Measurements from ENCODE around the gene ODF2. TPM values are rescaled to one million over a fixed set of nuclear protein-coding genes. Genes with fewer than 3 reads are reported as not detected.

ODF2 gene
- total RNA-seq, 1 donor from 2014 or later = 17.6 TPM

DNA sequence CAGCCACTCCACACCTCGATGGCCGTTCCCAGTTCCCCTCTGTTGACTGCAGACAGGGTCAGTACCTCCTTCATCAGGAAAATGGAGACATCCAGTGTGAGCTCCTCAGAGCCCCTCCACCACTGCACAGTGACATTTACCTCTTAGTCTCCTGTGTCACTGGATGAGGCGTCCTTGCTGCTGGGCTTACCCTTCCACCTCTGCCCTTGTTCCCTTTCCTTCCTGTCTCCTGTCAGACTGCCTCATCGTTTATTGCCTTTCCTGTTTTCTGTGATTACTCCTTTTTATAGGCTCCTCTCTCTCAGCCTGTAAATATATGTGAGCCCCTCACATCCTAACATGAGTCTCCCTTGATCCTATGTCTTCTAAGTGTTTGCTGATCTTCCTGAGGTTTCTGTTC is 73.4 kb downstream of the ODF2 start:
- peaks cover 22% of the 10 kb centered on the region for H3K36me3 ChIP-seq (ENCODE audit: control insufficient read depth, insufficient read depth, low read length)
- H3K27me3 ChIP-seq (ENCODE audit: control insufficient read depth, insufficient read depth, low read length) = no peaks in the 10 kb centered on the region
- DNase-seq (ENCODE audit: low read depth) (no peak), FAIRE-seq (no peak)
- TF ChIP-seq, protein P1, sequence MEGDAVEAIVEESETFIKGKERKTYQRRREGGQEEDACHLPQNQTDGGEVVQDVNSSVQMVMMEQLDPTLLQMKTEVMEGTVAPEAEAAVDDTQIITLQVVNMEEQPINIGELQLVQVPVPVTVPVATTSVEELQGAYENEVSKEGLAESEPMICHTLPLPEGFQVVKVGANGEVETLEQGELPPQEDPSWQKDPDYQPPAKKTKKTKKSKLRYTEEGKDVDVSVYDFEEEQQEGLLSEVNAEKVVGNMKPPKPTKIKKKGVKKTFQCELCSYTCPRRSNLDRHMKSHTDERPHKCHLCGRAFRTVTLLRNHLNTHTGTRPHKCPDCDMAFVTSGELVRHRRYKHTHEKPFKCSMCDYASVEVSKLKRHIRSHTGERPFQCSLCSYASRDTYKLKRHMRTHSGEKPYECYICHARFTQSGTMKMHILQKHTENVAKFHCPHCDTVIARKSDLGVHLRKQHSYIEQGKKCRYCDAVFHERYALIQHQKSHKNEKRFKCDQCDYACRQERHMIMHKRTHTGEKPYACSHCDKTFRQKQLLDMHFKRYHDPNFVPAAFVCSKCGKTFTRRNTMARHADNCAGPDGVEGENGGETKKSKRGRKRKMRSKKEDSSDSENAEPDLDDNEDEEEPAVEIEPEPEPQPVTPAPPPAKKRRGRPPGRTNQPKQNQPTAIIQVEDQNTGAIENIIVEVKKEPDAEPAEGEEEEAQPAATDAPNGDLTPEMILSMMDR (IDR thresholded peaks at IDR 0.05; ENCODE audit: insufficient read depth, low read length, severe bottlenecking) = no peak
- H3K4me3 ChIP-seq (ENCODE audit: low read depth, low read length) = no peak overlapping the region

DNA sequence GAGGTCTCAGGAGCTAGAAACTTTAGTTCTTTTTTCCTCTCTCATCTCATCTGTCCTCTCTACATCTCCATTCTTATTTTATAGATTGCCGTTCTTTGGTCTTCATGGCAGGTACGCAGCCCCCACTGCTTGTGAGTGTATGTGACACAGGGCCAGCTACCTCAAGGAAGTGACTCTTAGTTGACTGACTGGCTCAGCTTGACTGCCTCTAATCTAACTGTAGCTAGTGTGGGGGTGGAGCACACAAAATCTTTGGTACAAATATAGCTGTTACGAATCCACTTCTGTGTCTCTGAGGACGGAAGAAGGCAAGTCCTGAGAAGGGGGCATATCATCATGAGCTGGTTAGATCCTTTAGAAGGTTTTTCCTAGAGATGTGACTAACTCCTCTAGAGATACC is 76.8 kb downstream of the ODF2 start:
- TF ChIP-seq, protein P1 (IDR thresholded peaks at IDR 0.05; ENCODE audit: insufficient read depth, low read length, severe bottlenecking) = no peak
- Histone ChIP-seq H3K36me3 (ENCODE audit: control insufficient read depth, insufficient read depth, low read length) (peaks cover 16% of the 10 kb centered on the region), H3K27me3 (ENCODE audit: control insufficient read depth, insufficient read depth, low read length) (no peaks in the 10 kb centered on the region), H3K4me3 (ENCODE audit: low read depth, low read length) (no peak overlapping the region)
- FAIRE-seq (no peak), DNase-seq (ENCODE audit: low read depth) (no peak)

DNA sequence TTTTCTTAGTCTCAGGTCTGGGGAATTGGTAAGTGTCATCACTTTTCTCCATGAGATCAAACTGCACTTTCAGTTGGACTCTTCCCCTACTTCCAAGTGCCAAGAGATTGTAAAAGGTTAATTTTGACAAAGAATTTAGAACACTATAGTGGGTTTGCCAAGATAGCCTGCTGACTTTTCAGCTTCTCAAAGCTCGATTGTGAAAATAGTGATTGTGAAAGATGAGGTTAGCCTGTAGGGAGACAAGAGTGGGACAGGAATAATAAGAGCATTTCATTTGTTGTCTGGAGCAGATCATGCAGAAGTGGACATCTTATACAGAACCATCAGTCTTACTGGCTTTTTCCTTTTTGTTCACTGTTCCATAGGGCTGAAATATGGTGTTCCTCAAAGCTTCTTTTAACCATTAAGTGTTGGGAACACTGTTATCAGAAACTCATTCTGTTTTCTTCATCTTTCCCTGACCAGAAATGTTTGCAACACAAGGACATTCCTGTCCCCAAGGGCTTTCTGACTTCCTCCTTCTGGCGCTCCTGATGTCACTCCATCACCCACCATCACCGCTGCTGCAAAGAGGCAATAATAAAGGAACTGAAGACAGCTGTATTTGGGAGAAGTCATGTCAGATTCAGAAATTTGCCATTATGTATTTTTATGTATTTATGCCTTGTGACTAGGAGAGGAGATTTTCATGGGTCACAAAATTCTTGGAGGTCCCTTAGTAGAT is 85.0 kb downstream of the ODF2 start:
- no peaks in the 10 kb centered on the region for H3K27me3 ChIP-seq (ENCODE audit: control insufficient read depth, insufficient read depth, low read length)
- TF ChIP-seq, protein P1 (IDR thresholded peaks at IDR 0.05; ENCODE audit: insufficient read depth, low read length, severe bottlenecking) = no peak
- DNase-seq (ENCODE audit: low read depth) = no peak
- peaks cover 18% of the 10 kb centered on the region for H3K36me3 ChIP-seq (ENCODE audit: control insufficient read depth, insufficient read depth, low read length)
- H3K4me3 ChIP-seq (ENCODE audit: low read depth, low read length) = no peak overlapping the region
- no peak for FAIRE-seq

DNA sequence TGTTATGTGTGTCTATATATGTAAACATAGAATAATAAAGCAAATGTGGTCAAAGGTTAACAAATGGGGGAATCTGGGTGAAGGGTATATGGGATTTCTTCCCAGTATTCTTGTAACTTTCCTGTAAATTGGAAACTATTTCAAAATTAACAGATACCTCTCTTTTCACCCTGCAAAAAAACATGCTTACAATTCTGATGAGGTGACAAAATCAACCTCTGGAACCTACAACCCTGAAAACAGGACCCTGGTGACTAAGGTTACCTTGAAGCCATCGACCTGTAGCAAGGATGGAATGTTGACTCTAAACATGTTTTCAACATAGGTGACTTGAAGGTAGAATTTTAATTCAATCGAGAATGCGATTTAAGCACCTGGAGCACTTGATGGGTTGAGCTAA is 90.7 kb downstream of the ODF2 start:
- Histone ChIP-seq H3K27me3 (ENCODE audit: control insufficient read depth, insufficient read depth, low read length) (no peaks in the 10 kb centered on the region), H3K4me3 (ENCODE audit: low read depth, low read length) (no peak overlapping the region), H3K36me3 (ENCODE audit: control insufficient read depth, insufficient read depth, low read length) (peaks cover 3% of the 10 kb centered on the region)
- DNase-seq (ENCODE audit: low read depth) (no peak), FAIRE-seq (no peak)
- TF ChIP-seq, protein P1 (IDR thresholded peaks at IDR 0.05; ENCODE audit: insufficient read depth, low read length, severe bottlenecking) = no peak

DNA sequence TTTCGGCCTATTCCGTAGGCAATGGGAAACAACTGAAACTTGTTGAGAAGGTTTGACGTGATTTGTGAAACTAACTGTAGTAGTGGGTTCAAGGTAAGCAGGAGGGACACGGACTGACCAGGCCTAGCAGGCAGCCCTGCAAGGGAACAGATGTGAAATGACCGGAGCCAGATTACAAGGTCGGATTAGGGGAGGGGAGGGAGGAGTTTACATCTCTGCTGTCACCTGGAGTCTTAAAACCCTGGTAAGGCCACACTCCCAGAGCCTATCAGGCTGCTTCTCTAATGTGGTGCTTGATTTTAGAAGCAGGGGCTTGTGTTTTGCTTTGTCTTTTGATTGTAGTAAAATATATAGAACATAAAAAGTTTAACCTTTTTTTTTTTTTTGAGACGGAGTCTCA is 93.1 kb downstream of the ODF2 start:
- FAIRE-seq = no peak
- no peak overlapping the region for H3K4me3 ChIP-seq (ENCODE audit: low read depth, low read length)
- TF ChIP-seq, protein P1 (IDR thresholded peaks at IDR 0.05; ENCODE audit: insufficient read depth, low read length, severe bottlenecking) = no peak
- DNase-seq (ENCODE audit: low read depth) = no peak
- H3K36me3 ChIP-seq (ENCODE audit: control insufficient read depth, insufficient read depth, low read length) = no peaks in the 10 kb centered on the region
- H3K27me3 ChIP-seq (ENCODE audit: control insufficient read depth, insufficient read depth, low read length) = no peaks in the 10 kb centered on the region

DNA sequence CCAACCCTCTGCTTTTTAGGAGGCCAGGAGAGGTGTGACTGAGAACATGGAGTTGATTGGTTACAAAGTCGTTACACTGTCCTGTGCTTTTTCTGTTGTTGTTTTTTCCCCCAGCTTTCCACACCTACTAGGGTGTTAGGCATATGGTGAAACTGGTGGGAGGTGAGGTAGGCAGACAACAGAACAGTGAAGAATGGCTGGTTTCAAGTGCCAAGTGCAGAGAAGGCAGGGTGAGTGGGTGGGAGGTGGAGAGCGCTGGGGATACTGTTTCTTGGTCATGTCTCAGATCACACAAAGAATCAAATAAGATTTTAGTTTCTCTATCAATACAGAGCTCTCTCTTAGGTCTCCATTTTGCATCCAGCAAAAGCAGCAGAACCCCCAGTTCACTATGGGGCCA is 94.4 kb downstream of the ODF2 start:
- no peak for FAIRE-seq
- Histone ChIP-seq H3K4me3 (ENCODE audit: low read depth, low read length) (no peak overlapping the region), H3K36me3 (ENCODE audit: control insufficient read depth, insufficient read depth, low read length) (no peaks in the 10 kb centered on the region), H3K27me3 (ENCODE audit: control insufficient read depth, insufficient read depth, low read length) (no peaks in the 10 kb centered on the region)
- TF ChIP-seq, protein P1 (IDR thresholded peaks at IDR 0.05; ENCODE audit: insufficient read depth, low read length, severe bottlenecking) = no peak
- DNase-seq (ENCODE audit: low read depth) = no peak
